Hepatocyte (in vitro differentiated cells): ENCODE data around the gene SATB2.

Source experiments
- CTCF ChIP-seq: fragments of 200-600 bp; sonication (generic); IDR thresholded peaks from 2 replicates; pipeline ENCODE4 v1.5.1; 2016; ENCODE audit warnings: antibody characterized with exemption, mild to moderate bottlenecking; ENCODE audit not compliant: poor library complexity
- EZH2 ChIP-seq: fragments of 200-600 bp; sonication (generic); IDR thresholded peaks from 2 replicates; pipeline ENCODE4 v1.6.1; 2016; ENCODE audit warnings: antibody characterized with exemption, mild to moderate bottlenecking, borderline replicate concordance
- EZH2phosphoT487 ChIP-seq: fragments of 200-600 bp; sonication (generic); IDR thresholded peaks from one replicate; pipeline ENCODE4 v1.6.1; 2018; ENCODE audit warnings: antibody characterized with exemption, mild to moderate bottlenecking, low read depth, moderate library complexity; ENCODE audit not compliant: unreplicated experiment, severe bottlenecking

DNA sequence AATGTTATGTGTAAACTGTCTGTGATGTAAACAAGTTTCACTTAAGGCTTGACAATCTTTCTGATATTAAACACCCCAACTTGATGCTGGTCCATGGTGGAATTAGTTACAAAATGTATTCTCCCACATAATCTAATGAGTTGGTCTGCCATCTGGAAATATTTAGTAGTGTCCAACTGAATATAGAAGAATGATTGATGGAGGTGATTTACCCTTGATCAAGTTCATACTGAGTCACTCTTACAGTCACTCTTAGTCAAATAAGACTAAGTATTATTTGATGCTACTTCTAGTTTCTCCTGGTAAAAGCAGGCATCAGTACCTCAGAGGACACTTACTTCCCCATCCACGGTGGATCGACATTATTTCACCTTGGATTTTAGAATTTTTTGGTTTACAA, 198.1 kb downstream of the SATB2 start:
- TF ChIP-seq CTCF (no peak), EZH2phosphoT487 (no peak), EZH2 (no peak)
